A549 (cell line): ENCODE results near the gene CREG2. TPM values are rescaled to one million over a fixed set of nuclear protein-coding genes. Genes with fewer than 3 reads are reported as not detected.

Experiments
- ATAC-seq, 2 experiments: fragments of 200-7000 bp in 1 of 2; fragments of >200 bp in 1 of 2; cut with Nextera tagmentation in 1 of 2; cut with Tn5 transposase in 1 of 2; 3 replicates each; pipeline versions ENCODE4 v1.8.0 to v1.9.1; 2018 to 2020; ENCODE audit warnings: mild to moderate bottlenecking in 1 of 2, moderate library complexity in 1 of 2
- CTCF ChIA-PET: fragments of 300-600 bp; sonication (Branson Sonifier 250); formaldehyde crosslinking; extraction: SDS; loops from one replicate; lab custom pipeline; 2021; ENCODE audit warnings: antibody characterized with exemption, inconsistent platforms; lab: Yijun Ruan, JAX
- POLR2A ChIA-PET: fragments of 350-600 bp; formaldehyde crosslinking; extraction: SDS; loops from one replicate; lab custom pipeline; 2021; ENCODE audit warnings: antibody characterized with exemption, inconsistent platforms; lab: Yijun Ruan, JAX
- DNase-seq, 2 experiments: peaks; one replicate each; pipeline versions ENCODE4 v3.0.0 to v3.0.0-alpha.2; 2011 to 2016; ENCODE audit warnings: low read depth in 1 of 2, low spot score in 1 of 2
- FAIRE-seq: peaks from 2 replicates; lab custom pipeline; 2011; peaks lifted over from hg19 to GRCh38; lab: Jason Lieb, UNC
- H3K27ac ChIP-seq, 2 experiments: fragments of >200 bp; sonication (Bioruptor Twin); formaldehyde crosslinking; 3 replicates each; pipeline ENCODE4 v1.5.1; 2016 to 2017
- H3K4me1 ChIP-seq: fragments of >200 bp; sonication (Bioruptor Twin); formaldehyde crosslinking; 3 replicates; pipeline ENCODE4 v1.6.1; 2016
- H3K4me2 ChIP-seq: fragments of >200 bp; sonication (Bioruptor Twin); formaldehyde crosslinking; 3 replicates; pipeline ENCODE4 v1.6.1; 2016
- H3K4me3 ChIP-seq: fragments of >200 bp; sonication (Bioruptor Twin); formaldehyde crosslinking; 3 replicates; pipeline ENCODE4 v1.5.1; 2016
- H3K9me3 ChIP-seq: fragments of >200 bp; sonication (Bioruptor Twin); formaldehyde crosslinking; 3 replicates; pipeline ENCODE4 v1.6.1; 2016
- ATOH8 ChIP-seq: fragments of 250-450 bp; sonication (Bioruptor Pico); IDR thresholded peaks from 2 replicates; pipeline ENCODE4 v1.5.0; 2020; ENCODE audit warnings: low read depth, mild to moderate bottlenecking, moderate library complexity
- BCL3 ChIP-seq: fragments of >200 bp; sonication (Bioruptor Twin); formaldehyde crosslinking; IDR thresholded peaks from 3 replicates; pipeline ENCODE4 v1.6.1; 2016
- CHD2 ChIP-seq: fragments of 150-350 bp; IDR thresholded peaks from 2 replicates; pipeline ENCODE4 v1.6.1; 2014; ENCODE audit warnings: low read length; ENCODE audit not compliant: partially characterized antibody
- EHF ChIP-seq: fragments of 250-450 bp; sonication (Bioruptor Pico); IDR thresholded peaks from 2 replicates; pipeline ENCODE4 v1.5.0; 2020; ENCODE audit warnings: mild to moderate bottlenecking
- EHMT2 ChIP-seq: fragments of 200-600 bp; sonication (generic); IDR thresholded peaks from 2 replicates; pipeline ENCODE4 v1.6.1; 2016; ENCODE audit warnings: antibody characterized with exemption, low read depth, mild to moderate bottlenecking, moderate library complexity
- ESRRA ChIP-seq: fragments of 150-350 bp; IDR thresholded peaks from 2 replicates; pipeline ENCODE4 v1.6.1; 2014; ENCODE audit warnings: mild to moderate bottlenecking, low read length, borderline replicate concordance
- FOSL2 ChIP-seq, 2 experiments: fragments of 450-650 bp in 1 of 2; fragments of >200 bp in 1 of 2; sonication (Bioruptor Twin) in 1 of 2; formaldehyde crosslinking; IDR thresholded peaks; 2 replicates each; pipeline versions ENCODE4 v1.5.0 to v1.6.1; 2016 to 2020; ENCODE audit warnings: mild to moderate bottlenecking in 1 of 2, moderate library complexity in 1 of 2
- HEYL ChIP-seq: fragments of 250-450 bp; sonication (Bioruptor Pico); IDR thresholded peaks from 2 replicates; pipeline ENCODE4 v1.8.0; 2021; ENCODE audit warnings: mild to moderate bottlenecking, moderate library complexity
- HOXB13 ChIP-seq: fragments of 250-450 bp; sonication (Bioruptor Pico); IDR thresholded peaks from 2 replicates; pipeline ENCODE4 v1.5.0; 2020; ENCODE audit warnings: low read depth, mild to moderate bottlenecking, moderate library complexity
- JUNB ChIP-seq: fragments of >200 bp; sonication (Bioruptor Twin); formaldehyde crosslinking; IDR thresholded peaks from 2 replicates; pipeline ENCODE4 v1.6.1; 2016
- KDM1A ChIP-seq: fragments of 200-600 bp; sonication (generic); IDR thresholded peaks from 2 replicates; pipeline ENCODE4 v1.6.1; 2016; ENCODE audit warnings: low read depth, mild to moderate bottlenecking
- MAZ ChIP-seq: fragments of 150-350 bp; IDR thresholded peaks from 2 replicates; pipeline ENCODE4 v1.6.1; 2014; ENCODE audit warnings: antibody characterized with exemption, low read depth, low read length, borderline replicate concordance
- NFE2L2 ChIP-seq: fragments of 150-350 bp; conservative IDR thresholded peaks from 2 replicates; pipeline ENCODE4 v1.6.1; 2014; ENCODE audit warnings: low read length
- NPAS2 ChIP-seq: fragments of 250-450 bp; sonication (Bioruptor Pico); IDR thresholded peaks from 2 replicates; pipeline ENCODE4 v1.8.0; 2022; ENCODE audit warnings: mild to moderate bottlenecking, moderate library complexity, borderline replicate concordance
- NR3C1 ChIP-seq: fragments of >200 bp; sonication (Bioruptor Twin); formaldehyde crosslinking; IDR thresholded peaks from 3 replicates; pipeline ENCODE4 v1.6.1; 2017
- PBX3 ChIP-seq: IDR thresholded peaks from 2 replicates; pipeline ENCODE4 v1.6.1; 2012
- POLR2AphosphoS2 ChIP-seq: conservative IDR thresholded peaks from 2 replicates; pipeline ENCODE4 v1.6.1; 2012; ENCODE audit warnings: low read length, improper control_type of control experiment, inconsistent platforms
- RFX5 ChIP-seq: fragments of 450-650 bp; IDR thresholded peaks from 2 replicates; pipeline ENCODE4 v1.7.1; 2014; ENCODE audit warnings: antibody characterized with exemption, mild to moderate bottlenecking, moderate library complexity
- SREBF2 ChIP-seq: fragments of 450-650 bp; IDR thresholded peaks from 2 replicates; pipeline ENCODE4 v1.6.1; 2014; ENCODE audit warnings: mild to moderate bottlenecking, moderate library complexity
- TFCP2L1 ChIP-seq: fragments of 250-450 bp; sonication (Bioruptor Pico); IDR thresholded peaks from 2 replicates; pipeline ENCODE4 v1.5.0; 2021; ENCODE audit warnings: mild to moderate bottlenecking
- ZSCAN20 ChIP-seq: fragments of 250-450 bp; sonication (Bioruptor Pico); IDR thresholded peaks from 2 replicates; pipeline ENCODE4 v1.8.0; 2022; ENCODE audit warnings: mild to moderate bottlenecking, moderate library complexity
- WGBS: methylation state at CpG from one replicate; pipeline ENCODE4 v1.1.6; 2017; ENCODE audit errors: missing lambda C conversion rate; 5-methylcytosine and 5-hydroxymethylcytosine counted together
- polyA plus RNA-seq, 4 experiments: library from polyadenylated mRNA; depleted of rRNA in 3 of 4; stranded (reverse); fragments of >200 nt; fragmentation: RNase III in 1 of 4; extraction: RNeasy Plus Mini Kit Qiagen cat#74134 plus additional on column Dnase treatment in 1 of 4; gene quantifications; 2 replicates in 3 of 4; 3 replicates in 1 of 4; pipeline ENCODE4 v1.2.3, GENCODE V29; 2011 to 2017

CREG2 gene
- polyA plus RNA-seq, 2 of the 4 experiments (the other 2 are of a cell fraction), result 1.5 to 1.6 TPM

GRCh38 chr2:101359410-101359954, 27.8 kb downstream of the CREG2 start:
- peak overlapping the region in 1 of 2 experiments; percentile 59; a peak in 3 of 6 replicates for H3K27ac ChIP-seq

GRCh38 chr2:101357376-101357775, 29.9 kb downstream of the CREG2 start:
- CTCF ChIA-PET, result interaction anchor here (0.6 to 3.9 kb wide), 5 partner anchors 15 to 229 kb away, joined by 3 to 24 read pairs (median 3); partner anchors contain the start of gene CREG2
- no peak; a peak in 1 of 6 replicates for ATAC-seq
- Histone ChIP-seq H3K4me1 (peaks cover 48% of the 10 kb centered on the region), H3K4me2 (peak overlapping the region; percentile 40; the same call in 1 of the 3 replicates), H3K9me3 (no peaks in the 10 kb centered on the region)
- no peak for FAIRE-seq
- no peak for DNase-seq
- TF ChIP-seq FOSL2 (IDR thresholded peaks at IDR 0.05) (0 out of 2 replicates have a peak, but pooled peaks have one; percentile 14), FOSL2 (CRISPR knock-in tag; IDR thresholded peaks at IDR 0.05) (no peak; the same call in 1 of the 2 replicates), POLR2AphosphoS2 (no peak), BCL3 (no peak), JUNB (peak; percentile 51; the same call in 1 of the 2 replicates), CHD2 (no peak), ESRRA (no peak), HOXB13 (no peak)
- TF ChIP-seq, all 56 proteins: peak for 2
- H3K27ac ChIP-seq, result peak overlapping the region in 1 of 2 experiments; percentile 70; a peak in 3 of 6 replicates
- H3K4me3 ChIP-seq, result no peak overlapping the region
- POLR2A ChIA-PET, result interaction anchor here (1.0 kb wide), 1 partner anchor 8 kb away, joined by 3 read pairs; no protein-coding TSS in a partner anchor

More at GRCh38 chr2:101359410-101359954, 27.8 kb downstream of the CREG2 start:
- no peak for FAIRE-seq
- 89% methylated on average over 7 of the region's 7 CpGs for WGBS
- H3K4me2 ChIP-seq, result peak overlapping the region; percentile 45; the same call in 2 of the 3 replicates
- H3K4me1 ChIP-seq, result peaks cover 48% of the 10 kb centered on the region
- CTCF ChIA-PET, result interaction anchor here (0.6 to 3.9 kb wide), 3 partner anchors 17 to 28 kb away, joined by 3 to 24 read pairs (median 13); partner anchors contain the start of gene CREG2
- DNase-seq, result no peak
- H3K9me3 ChIP-seq, result no peaks in the 10 kb centered on the region
- ATAC-seq, result no peak
- no peak overlapping the region for H3K4me3 ChIP-seq
- TF ChIP-seq KDM1A (no peak), ATOH8 (CRISPR knock-in tag) (no peak), EHMT2 (no peak), PBX3 (no peak), ESRRA (no peak), EHF (CRISPR knock-in tag) (no peak), TFCP2L1 (no peak), MAZ (no peak), RFX5 (no peak), NFE2L2 (no peak), NPAS2 (CRISPR knock-in tag) (no peak), POLR2AphosphoS2 (no peak), SREBF2 (no peak), HOXB13 (no peak), HEYL (CRISPR knock-in tag) (no peak), CHD2 (no peak), FOSL2 (IDR thresholded peaks at IDR 0.05) (no peak), FOSL2 (CRISPR knock-in tag; IDR thresholded peaks at IDR 0.05) (no peak), NR3C1 (no peak), ZSCAN20 (CRISPR knock-in tag) (no peak)
- POLR2A ChIA-PET, result no interaction called here
